K562 (cell line): Measurements from ENCODE around the gene AK2. TPM values are rescaled to one million over a fixed set of nuclear protein-coding genes. Genes with fewer than 3 reads are reported as not detected.
"Not testable (repeated sequence)": the region's sequence is repeated elsewhere in the genome, so short reads cannot be mapped to it uniquely, and the experiment has no call there.

Experiments used
- ATAC-seq: fragments of 200-7000 bp; cut with Tn5 transposase; 3 replicates; pipeline ENCODE4 v1.9.1; 2020; ENCODE audit warnings: moderate library complexity
- BruUV-seq: library from RNA; stranded (reverse); fragments of 400-500 nt; replicated peaks from 2 replicates; lab custom pipeline; 2021; lab: Mats Ljungman, UMichigan
- CTCF ChIA-PET: fragments of 300-600 bp; formaldehyde crosslinking; extraction: SDS; loops from one replicate; lab custom pipeline; 2021; ENCODE audit warnings: low intra/inter-chr PET ratio; lab: Yijun Ruan, JAX
- POLR2A ChIA-PET: fragments of 300-600, 350-650 bp; sonication (Branson Sonifier 250); formaldehyde crosslinking; extraction: SDS; loops from one replicate; lab custom pipeline; 2021; ENCODE audit warnings: antibody characterized with exemption, inconsistent platforms; lab: Yijun Ruan, JAX
- DNase-seq, 4 experiments: peaks; one replicate each; pipeline versions ENCODE4 v3.0.0 to v3.0.0-alpha.2; 2011 to 2018; ENCODE audit warnings: low spot score in 3 of 4, mixed read lengths in 3 of 4; ENCODE audit errors: extremely low read depth in 1 of 4
- FAIRE-seq: peaks from 2 replicates; lab custom pipeline; 2011; peaks lifted over from hg19 to GRCh38; lab: Jason Lieb, UNC
- H2AFZ ChIP-seq: 2 replicates; pipeline ENCODE4 v1.6.0; 2011; ENCODE audit warnings: low read depth, low read length, control low read depth, inconsistent platforms
- H3K27ac ChIP-seq: fragments of 200-600 bp; 3 replicates; pipeline ENCODE4 v1.8.0; 2011; ENCODE audit warnings: low read depth, mild to moderate bottlenecking, control low read depth, inconsistent platforms, low read length, moderate library complexity, mixed read lengths; ENCODE audit errors: extremely low read depth
- H3K27me3 ChIP-seq, 2 experiments: fragments of 300-600 bp in 1 of 2; 2 replicates in 1 of 2; 3 replicates in 1 of 2; pipeline versions ENCODE4 v1.6.0 to v1.8.0; 2011; ENCODE audit warnings: inconsistent platforms in 2 of 2, low read length in 2 of 2, mild to moderate bottlenecking in 1 of 2, mixed read lengths in 1 of 2, moderate library complexity in 1 of 2; ENCODE audit not compliant: control insufficient read depth in 2 of 2, insufficient read depth in 2 of 2
- H3K36me3 ChIP-seq: fragments of 300-600 bp; 3 replicates; pipeline ENCODE4 v1.8.0; 2011; ENCODE audit warnings: mild to moderate bottlenecking, low read length, inconsistent platforms; ENCODE audit not compliant: control insufficient read depth, insufficient read depth
- H3K4me1 ChIP-seq, 2 experiments: fragments of 200-600 bp in 1 of 2; replicated peaks in 1 of 2; 2 replicates in 1 of 2; 3 replicates in 1 of 2; pipeline versions ENCODE4 v1.5.1 to v1.8.0; 2011; ENCODE audit warnings: inconsistent platforms in 2 of 2, low read length in 2 of 2, mild to moderate bottlenecking in 1 of 2, mixed read lengths in 1 of 2, moderate library complexity in 1 of 2; ENCODE audit not compliant: control insufficient read depth in 2 of 2, insufficient read depth in 2 of 2
- H3K4me2 ChIP-seq: 2 replicates; pipeline ENCODE4 v1.6.1; 2011; ENCODE audit warnings: low read length, control low read depth, inconsistent platforms, mixed read lengths; ENCODE audit not compliant: insufficient read depth
- H3K4me3 ChIP-seq: fragments of 200-600 bp; sonication (generic), shearing (Covaris generic); 2 replicates; pipeline ENCODE4 v1.5.1; 2016; ENCODE audit warnings: control low read depth, inconsistent platforms
- H3K79me2 ChIP-seq: fragments of 200-600 bp; 3 replicates; pipeline ENCODE4 v1.8.0; 2011; ENCODE audit warnings: low read length, inconsistent platforms; ENCODE audit not compliant: control insufficient read depth, insufficient read depth
- H3K9ac ChIP-seq, 2 experiments: 2 replicates each; pipeline versions ENCODE4 v1.6.0 to v1.6.1; 2011; ENCODE audit warnings: low read depth in 2 of 2, low read length in 2 of 2, control low read depth in 1 of 2, inconsistent platforms in 1 of 2, mild to moderate bottlenecking in 1 of 2, mixed read lengths in 1 of 2; ENCODE audit not compliant: insufficient read depth in 1 of 2
- H3K9me1 ChIP-seq: one replicate; pipeline ENCODE4 v1.6.0; 2011; ENCODE audit warnings: inconsistent platforms, mild to moderate bottlenecking, low read length, moderate library complexity; ENCODE audit not compliant: control insufficient read depth, insufficient read depth
- H3K9me3 ChIP-seq: replicated peaks from 2 replicates; pipeline ENCODE4 v1.5.1; 2011; ENCODE audit warnings: low read depth, low read length, inconsistent platforms; ENCODE audit not compliant: control insufficient read depth, insufficient read depth
- H4K20me1 ChIP-seq: replicated peaks from 2 replicates; pipeline ENCODE4 v1.6.1; 2011; ENCODE audit warnings: low read length, inconsistent platforms, mixed read lengths; ENCODE audit not compliant: control insufficient read depth, insufficient read depth
- WGBS: fragments of 100-300 bp; shearing (Covaris generic); methylation state at CpG from one replicate; pipeline ENCODE4 v1.1.6; 2016; ENCODE audit warnings: low coverage, mixed read lengths; ENCODE audit not compliant: insufficient coverage; ENCODE audit errors: missing lambda C conversion rate; 5-methylcytosine and 5-hydroxymethylcytosine counted together
- in situ Hi-C: fragments of 300-500 bp; cut with MboI; formaldehyde crosslinking; loops from 4 replicates; pipeline ENCODE4 v1.15.0; 2018; ENCODE audit warnings: inconsistent platforms, mixed read lengths
- intact Hi-C: fragments of 100-400 bp; cut with micrococcal nuclease; formaldehyde crosslinking; loops from 2 replicates; pipeline ENCODE4 v1.14.2; 2022
- polyA plus RNA-seq, 8 experiments: library from polyadenylated mRNA; depleted of rRNA in 4 of 8; stranded (reverse) in 5 of 8; unstranded in 3 of 8; fragments of >200 nt; fragmentation: Nextera tagmentation in 2 of 8; fragmentation: Illumina TruSeq in 1 of 8; extraction: Ambion mirVana in 2 of 8; extraction: Trizol in 1 of 8; gene quantifications; 2 replicates each; pipeline versions ENCODE4 v1.2.1 to v1.2.3, GENCODE V29; 2011 to 2014; ENCODE audit warnings: inconsistent platforms in 1 of 8, missing spikeins in 1 of 8
- total RNA-seq, 7 experiments: library from RNA; depleted of rRNA in 6 of 7; stranded (reverse); fragments of >200 nt in 6 of 7; fragmentation: Illumina TruSeq in 2 of 7; extraction: Trizol in 2 of 7; gene quantifications; 2 replicates each; pipeline versions ENCODE4 v1.2.1 to v1.2.3, GENCODE V29; 2011 to 2021; ENCODE audit warnings: low replicate concordance in 1 of 7
- TF ChIP-seq, protein P1 (sequence below): fragments of 450-650 bp; IDR thresholded peaks from 2 replicates; pipeline ENCODE4 v1.6.1; 2016; ENCODE audit warnings: mild to moderate bottlenecking, moderate library complexity

The AK2 gene
- total and polyA plus RNA-seq, 9 of the 15 experiments (the other 6 are each of a cell fraction or from before 2014, with no cell fraction given): 105 to 1,050 (median 509) TPM

DNA sequence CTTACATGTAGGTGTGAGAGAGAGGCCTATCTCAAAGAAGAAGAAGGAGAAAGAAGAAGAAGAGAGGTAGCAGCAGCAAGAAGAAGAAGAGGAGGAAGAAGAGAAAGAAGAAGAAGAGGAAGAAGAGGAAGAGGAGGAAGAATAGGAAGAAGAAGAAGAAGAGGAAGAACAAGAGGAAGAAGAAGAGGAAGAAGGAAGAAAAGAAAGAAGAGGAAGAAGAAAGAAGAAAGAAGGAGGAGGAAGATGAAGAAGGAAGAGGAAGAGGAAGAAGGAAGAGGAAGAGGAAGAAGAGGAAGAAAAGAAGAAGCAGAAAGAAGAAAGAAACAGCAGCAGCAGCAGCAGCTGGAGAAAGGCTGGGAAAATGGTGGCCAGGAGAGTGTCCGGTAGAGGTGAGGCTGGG is 33.9 kb upstream of the AK2 start (continued):
- TF ChIP-seq, protein P1, sequence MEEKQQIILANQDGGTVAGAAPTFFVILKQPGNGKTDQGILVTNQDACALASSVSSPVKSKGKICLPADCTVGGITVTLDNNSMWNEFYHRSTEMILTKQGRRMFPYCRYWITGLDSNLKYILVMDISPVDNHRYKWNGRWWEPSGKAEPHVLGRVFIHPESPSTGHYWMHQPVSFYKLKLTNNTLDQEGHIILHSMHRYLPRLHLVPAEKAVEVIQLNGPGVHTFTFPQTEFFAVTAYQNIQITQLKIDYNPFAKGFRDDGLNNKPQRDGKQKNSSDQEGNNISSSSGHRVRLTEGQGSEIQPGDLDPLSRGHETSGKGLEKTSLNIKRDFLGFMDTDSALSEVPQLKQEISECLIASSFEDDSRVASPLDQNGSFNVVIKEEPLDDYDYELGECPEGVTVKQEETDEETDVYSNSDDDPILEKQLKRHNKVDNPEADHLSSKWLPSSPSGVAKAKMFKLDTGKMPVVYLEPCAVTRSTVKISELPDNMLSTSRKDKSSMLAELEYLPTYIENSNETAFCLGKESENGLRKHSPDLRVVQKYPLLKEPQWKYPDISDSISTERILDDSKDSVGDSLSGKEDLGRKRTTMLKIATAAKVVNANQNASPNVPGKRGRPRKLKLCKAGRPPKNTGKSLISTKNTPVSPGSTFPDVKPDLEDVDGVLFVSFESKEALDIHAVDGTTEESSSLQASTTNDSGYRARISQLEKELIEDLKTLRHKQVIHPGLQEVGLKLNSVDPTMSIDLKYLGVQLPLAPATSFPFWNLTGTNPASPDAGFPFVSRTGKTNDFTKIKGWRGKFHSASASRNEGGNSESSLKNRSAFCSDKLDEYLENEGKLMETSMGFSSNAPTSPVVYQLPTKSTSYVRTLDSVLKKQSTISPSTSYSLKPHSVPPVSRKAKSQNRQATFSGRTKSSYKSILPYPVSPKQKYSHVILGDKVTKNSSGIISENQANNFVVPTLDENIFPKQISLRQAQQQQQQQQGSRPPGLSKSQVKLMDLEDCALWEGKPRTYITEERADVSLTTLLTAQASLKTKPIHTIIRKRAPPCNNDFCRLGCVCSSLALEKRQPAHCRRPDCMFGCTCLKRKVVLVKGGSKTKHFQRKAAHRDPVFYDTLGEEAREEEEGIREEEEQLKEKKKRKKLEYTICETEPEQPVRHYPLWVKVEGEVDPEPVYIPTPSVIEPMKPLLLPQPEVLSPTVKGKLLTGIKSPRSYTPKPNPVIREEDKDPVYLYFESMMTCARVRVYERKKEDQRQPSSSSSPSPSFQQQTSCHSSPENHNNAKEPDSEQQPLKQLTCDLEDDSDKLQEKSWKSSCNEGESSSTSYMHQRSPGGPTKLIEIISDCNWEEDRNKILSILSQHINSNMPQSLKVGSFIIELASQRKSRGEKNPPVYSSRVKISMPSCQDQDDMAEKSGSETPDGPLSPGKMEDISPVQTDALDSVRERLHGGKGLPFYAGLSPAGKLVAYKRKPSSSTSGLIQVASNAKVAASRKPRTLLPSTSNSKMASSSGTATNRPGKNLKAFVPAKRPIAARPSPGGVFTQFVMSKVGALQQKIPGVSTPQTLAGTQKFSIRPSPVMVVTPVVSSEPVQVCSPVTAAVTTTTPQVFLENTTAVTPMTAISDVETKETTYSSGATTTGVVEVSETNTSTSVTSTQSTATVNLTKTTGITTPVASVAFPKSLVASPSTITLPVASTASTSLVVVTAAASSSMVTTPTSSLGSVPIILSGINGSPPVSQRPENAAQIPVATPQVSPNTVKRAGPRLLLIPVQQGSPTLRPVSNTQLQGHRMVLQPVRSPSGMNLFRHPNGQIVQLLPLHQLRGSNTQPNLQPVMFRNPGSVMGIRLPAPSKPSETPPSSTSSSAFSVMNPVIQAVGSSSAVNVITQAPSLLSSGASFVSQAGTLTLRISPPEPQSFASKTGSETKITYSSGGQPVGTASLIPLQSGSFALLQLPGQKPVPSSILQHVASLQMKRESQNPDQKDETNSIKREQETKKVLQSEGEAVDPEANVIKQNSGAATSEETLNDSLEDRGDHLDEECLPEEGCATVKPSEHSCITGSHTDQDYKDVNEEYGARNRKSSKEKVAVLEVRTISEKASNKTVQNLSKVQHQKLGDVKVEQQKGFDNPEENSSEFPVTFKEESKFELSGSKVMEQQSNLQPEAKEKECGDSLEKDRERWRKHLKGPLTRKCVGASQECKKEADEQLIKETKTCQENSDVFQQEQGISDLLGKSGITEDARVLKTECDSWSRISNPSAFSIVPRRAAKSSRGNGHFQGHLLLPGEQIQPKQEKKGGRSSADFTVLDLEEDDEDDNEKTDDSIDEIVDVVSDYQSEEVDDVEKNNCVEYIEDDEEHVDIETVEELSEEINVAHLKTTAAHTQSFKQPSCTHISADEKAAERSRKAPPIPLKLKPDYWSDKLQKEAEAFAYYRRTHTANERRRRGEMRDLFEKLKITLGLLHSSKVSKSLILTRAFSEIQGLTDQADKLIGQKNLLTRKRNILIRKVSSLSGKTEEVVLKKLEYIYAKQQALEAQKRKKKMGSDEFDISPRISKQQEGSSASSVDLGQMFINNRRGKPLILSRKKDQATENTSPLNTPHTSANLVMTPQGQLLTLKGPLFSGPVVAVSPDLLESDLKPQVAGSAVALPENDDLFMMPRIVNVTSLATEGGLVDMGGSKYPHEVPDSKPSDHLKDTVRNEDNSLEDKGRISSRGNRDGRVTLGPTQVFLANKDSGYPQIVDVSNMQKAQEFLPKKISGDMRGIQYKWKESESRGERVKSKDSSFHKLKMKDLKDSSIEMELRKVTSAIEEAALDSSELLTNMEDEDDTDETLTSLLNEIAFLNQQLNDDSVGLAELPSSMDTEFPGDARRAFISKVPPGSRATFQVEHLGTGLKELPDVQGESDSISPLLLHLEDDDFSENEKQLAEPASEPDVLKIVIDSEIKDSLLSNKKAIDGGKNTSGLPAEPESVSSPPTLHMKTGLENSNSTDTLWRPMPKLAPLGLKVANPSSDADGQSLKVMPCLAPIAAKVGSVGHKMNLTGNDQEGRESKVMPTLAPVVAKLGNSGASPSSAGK: no peak; the same call in 1 of the 2 replicates
- TF ChIP-seq, all 486 proteins: peak for 6

GRCh38 chr1:33068108-33068507 is 31.4 kb upstream of the AK2 start:
- BruUV-seq, H3K9me1 ChIP-seq, H3K36me3 ChIP-seq, ATAC-seq, POLR2A ChIA-PET, H2AFZ ChIP-seq, intact Hi-C loops, H3K4me3 ChIP-seq, H4K20me1 ChIP-seq, H3K4me2 ChIP-seq, DNase-seq, FAIRE-seq, CTCF ChIA-PET, H3K9ac ChIP-seq, H3K79me2 ChIP-seq, in situ Hi-C loops, H3K27ac ChIP-seq, H3K4me1 ChIP-seq: not testable (repeated sequence)
- Histone ChIP-seq H3K27me3 (0 out of 5 replicates have a peak, but pooled peaks cover 2 to 12% of the 10 kb centered on the region in 2 experiments), H3K9me3 (0 out of 2 replicates have a peak, but pooled peaks cover 13% of the 10 kb centered on the region)
- WGBS: 4% methylated on average over 2 of the region's 2 CpGs

GRCh38 chr1:33066477-33066876 is 29.8 kb upstream of the AK2 start:
- intact Hi-C loops, POLR2A ChIA-PET, BruUV-seq, in situ Hi-C loops, H3K36me3 ChIP-seq, H3K9ac ChIP-seq, FAIRE-seq, H3K4me3 ChIP-seq, CTCF ChIA-PET, H3K4me2 ChIP-seq, H3K4me1 ChIP-seq, H3K9me1 ChIP-seq, H3K27me3 ChIP-seq, H3K27ac ChIP-seq, H2AFZ ChIP-seq, H3K79me2 ChIP-seq, H4K20me1 ChIP-seq, ATAC-seq, DNase-seq: not testable (repeated sequence)
- 0 out of 2 replicates have a peak, but pooled peaks cover 13% of the 10 kb centered on the region for H3K9me3 ChIP-seq
- WGBS: 5% methylated on average over 3 of the region's 3 CpGs
